ENCODE data around the gene ZNF302.

Gene ZNF302

GRCh38 chr19:34677386-34678084 is at the start of gene ZNF302:
TSS of gene ZNF302 (plus strand) at chr19:34677678. CDS start at chr19:34678805, 1,127 bp downstream.
- peaks cover 12% of the 10 kb centered on the region; the same call in 1 of the 2 replicates for H3K9me3 ChIP-seq (ENCODE audit: low read depth, low read length)
- TF ChIP-seq EZH2 (IDR thresholded peaks at IDR 0.05) (no peak), FOXP2 (optimal IDR thresholded peaks at IDR 0.05; ENCODE audit: control extremely low read depth, extremely low read length, insufficient read depth) (no peak), POLR2AphosphoS5 (IDR thresholded peaks at IDR 0.05; ENCODE audit: borderline replicate concordance, low read depth, low read length) (peak; percentile 77)
- peaks cover 42% of the 10 kb centered on the region for H3K36me3 ChIP-seq (ENCODE audit: insufficient read depth, low read length)
- peak within 1 kb of the TSS; percentile 96 for H3K27ac ChIP-seq
- peak; percentile 82 for DNase-seq (ENCODE audit: low read depth, low spot score)
- H3K9ac ChIP-seq (ENCODE audit: insufficient read length), result peak within 1 kb of the TSS; percentile 95
- H3K4me3 ChIP-seq, result peak within 1 kb of the TSS; percentile 98

DNA sequence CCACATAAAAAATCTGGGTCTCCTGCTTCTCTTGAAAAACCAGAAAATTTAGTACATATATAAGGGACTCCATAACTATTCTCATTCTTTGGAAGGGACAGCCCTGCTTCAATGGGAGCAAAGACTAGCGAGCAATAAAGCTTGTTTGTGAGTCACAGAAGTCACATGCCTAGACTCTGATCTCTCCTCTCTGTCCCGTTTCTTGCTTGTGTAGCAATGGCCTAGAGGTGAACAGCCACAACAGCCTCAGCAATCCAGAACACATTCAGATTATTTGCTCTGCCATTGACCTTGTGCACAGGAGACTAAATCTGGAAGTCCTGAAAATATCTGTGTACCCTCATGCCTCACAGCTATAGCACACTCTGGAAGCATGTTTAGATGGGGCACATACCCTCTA is 43.7 kb upstream of the ZNF302 start:
- Histone ChIP-seq H3K27ac (no peak overlapping the region), H3K9me3 (ENCODE audit: low read depth, low read length) (no peaks in the 10 kb centered on the region), H3K36me3 (ENCODE audit: insufficient read depth, low read length) (no peaks in the 10 kb centered on the region), H3K4me3 (no peak overlapping the region), H3K9ac (ENCODE audit: insufficient read length) (no peak overlapping the region)
- TF ChIP-seq FOXP2 (optimal IDR thresholded peaks at IDR 0.05; ENCODE audit: control extremely low read depth, extremely low read length, insufficient read depth), result no peak
- TF ChIP-seq POLR2AphosphoS5 (IDR thresholded peaks at IDR 0.05; ENCODE audit: borderline replicate concordance, low read depth, low read length), result no peak
- no peak for TF ChIP-seq EZH2 (IDR thresholded peaks at IDR 0.05)
- no peak for DNase-seq (ENCODE audit: low read depth, low spot score)

GRCh38 chr19:34639491-34640085 is 37.9 kb upstream of the ZNF302 start:
- Histone ChIP-seq H3K9ac (ENCODE audit: insufficient read length) (no peak overlapping the region), H3K4me3 (no peak overlapping the region), H3K9me3 (ENCODE audit: low read depth, low read length) (no peaks in the 10 kb centered on the region), H3K36me3 (ENCODE audit: insufficient read depth, low read length) (no peaks in the 10 kb centered on the region), H3K27ac (no peak overlapping the region)
- no peak for TF ChIP-seq EZH2 (IDR thresholded peaks at IDR 0.05)
- TF ChIP-seq POLR2AphosphoS5 (IDR thresholded peaks at IDR 0.05; ENCODE audit: borderline replicate concordance, low read depth, low read length), result no peak
- TF ChIP-seq FOXP2 (optimal IDR thresholded peaks at IDR 0.05; ENCODE audit: control extremely low read depth, extremely low read length, insufficient read depth), result no peak
- peak; percentile 5 for DNase-seq (ENCODE audit: low read depth, low spot score)

DNA sequence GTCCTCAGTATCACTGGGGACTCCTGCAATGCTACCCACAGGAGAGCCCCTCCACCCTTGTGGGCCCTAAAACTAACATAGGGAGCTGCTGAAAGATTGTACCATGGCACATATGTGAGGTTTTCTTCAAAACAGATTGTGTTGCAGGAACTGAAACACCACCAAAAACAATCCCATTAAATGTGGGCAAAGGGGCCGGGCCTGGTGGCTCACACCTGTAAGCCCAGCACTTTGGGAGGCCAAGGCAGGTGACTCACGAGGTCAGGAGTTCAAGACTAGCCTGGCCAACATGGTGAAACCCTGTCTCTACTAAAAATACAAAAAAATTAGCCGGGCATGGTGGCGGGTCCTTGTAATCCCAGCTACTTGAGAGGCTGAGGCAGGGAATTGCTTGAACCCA is 35.2 kb upstream of the ZNF302 start:
- Histone ChIP-seq H3K36me3 (ENCODE audit: insufficient read depth, low read length) (no peaks in the 10 kb centered on the region), H3K9ac (ENCODE audit: insufficient read length) (no peak overlapping the region), H3K9me3 (ENCODE audit: low read depth, low read length) (no peaks in the 10 kb centered on the region), H3K4me3 (no peak overlapping the region), H3K27ac (no peak overlapping the region)
- no peak for DNase-seq (ENCODE audit: low read depth, low spot score)
- TF ChIP-seq FOXP2 (optimal IDR thresholded peaks at IDR 0.05; ENCODE audit: control extremely low read depth, extremely low read length, insufficient read depth), result no peak
- no peak for TF ChIP-seq EZH2 (IDR thresholded peaks at IDR 0.05)
- TF ChIP-seq POLR2AphosphoS5 (IDR thresholded peaks at IDR 0.05; ENCODE audit: borderline replicate concordance, low read depth, low read length), result no peak

DNA sequence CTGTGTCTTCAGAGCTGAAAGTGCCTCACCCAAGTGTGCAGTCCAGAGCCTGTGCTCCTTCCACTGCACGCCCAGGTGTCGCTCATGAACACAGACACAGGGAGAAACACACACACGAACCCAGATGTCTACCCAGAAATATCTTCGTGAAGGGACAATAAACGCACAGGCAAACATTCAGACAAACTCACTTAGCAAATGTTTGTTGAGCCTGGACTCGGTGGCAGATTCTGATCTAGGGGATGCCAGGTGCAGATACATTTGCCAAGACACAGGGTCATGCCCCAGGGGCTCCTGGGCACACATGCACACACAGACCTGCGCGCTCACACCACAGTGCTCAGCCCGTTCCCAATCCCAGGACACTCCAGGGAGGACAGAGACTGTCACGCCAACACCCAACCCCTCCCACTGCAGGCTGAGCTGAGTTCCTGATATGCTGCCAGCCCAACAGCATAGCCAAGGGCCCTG is 32.5 kb upstream of the ZNF302 start:
- H3K9me3 ChIP-seq (ENCODE audit: low read depth, low read length), result no peaks in the 10 kb centered on the region

GRCh38 chr19:34645551-34645950 is 31.9 kb upstream of the ZNF302 start:
- no peaks in the 10 kb centered on the region for H3K9me3 ChIP-seq (ENCODE audit: low read depth, low read length)
- H3K27ac ChIP-seq, result no peak overlapping the region
- no peak for TF ChIP-seq FOXP2 (optimal IDR thresholded peaks at IDR 0.05; ENCODE audit: control extremely low read depth, extremely low read length, insufficient read depth)
- no peak for TF ChIP-seq POLR2AphosphoS5 (IDR thresholded peaks at IDR 0.05; ENCODE audit: borderline replicate concordance, low read depth, low read length)
- no peak for TF ChIP-seq EZH2 (IDR thresholded peaks at IDR 0.05)
- DNase-seq (ENCODE audit: low read depth, low spot score), result no peak
- no peak overlapping the region for H3K4me3 ChIP-seq
- H3K9ac ChIP-seq (ENCODE audit: insufficient read length), result no peak overlapping the region
- H3K36me3 ChIP-seq (ENCODE audit: insufficient read depth, low read length), result no peaks in the 10 kb centered on the region

More for the DNA sequence above, 32.5 kb upstream of the ZNF302 start:
- Histone ChIP-seq H3K9ac (ENCODE audit: insufficient read length) (no peak overlapping the region), H3K4me3 (no peak overlapping the region), H3K27ac (no peak overlapping the region), H3K36me3 (ENCODE audit: insufficient read depth, low read length) (no peaks in the 10 kb centered on the region)
- DNase-seq (ENCODE audit: low read depth, low spot score), result no peak
- TF ChIP-seq POLR2AphosphoS5 (IDR thresholded peaks at IDR 0.05; ENCODE audit: borderline replicate concordance, low read depth, low read length) (no peak), EZH2 (IDR thresholded peaks at IDR 0.05) (no peak), FOXP2 (optimal IDR thresholded peaks at IDR 0.05; ENCODE audit: control extremely low read depth, extremely low read length, insufficient read depth) (no peak)

DNA sequence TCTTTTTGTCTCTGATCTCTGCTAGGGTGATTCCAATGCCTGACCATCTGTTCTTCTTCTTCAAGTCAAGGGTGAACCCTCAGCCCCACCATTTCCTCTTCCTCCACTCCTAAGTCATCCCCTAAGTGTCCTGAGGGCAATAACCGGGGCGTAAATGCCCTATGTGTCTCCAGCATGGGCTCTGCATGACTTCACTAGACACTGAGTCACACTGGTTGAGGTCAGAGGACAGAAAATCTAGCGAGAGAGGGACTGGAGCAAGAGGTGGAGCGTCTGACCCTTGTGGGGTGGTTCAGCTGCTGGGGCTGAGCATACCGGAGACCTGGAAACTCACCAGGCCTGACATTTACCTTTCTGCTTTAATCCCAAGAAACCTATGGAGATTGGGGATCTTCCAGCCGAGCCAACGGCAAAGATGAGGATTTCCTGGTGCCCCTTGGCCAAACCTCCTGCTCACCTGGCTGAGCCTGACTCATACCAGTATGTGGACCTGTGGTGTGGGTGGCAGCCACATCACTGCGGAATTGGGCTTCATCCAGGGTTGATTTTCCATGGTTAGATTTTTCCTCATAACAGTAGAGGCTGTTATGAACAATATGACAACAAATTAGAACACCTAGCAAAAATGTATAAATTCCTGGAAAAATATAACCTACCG is 27.5 kb upstream of the ZNF302 start:
- Histone ChIP-seq H3K27ac (no peak overlapping the region), H3K4me3 (no peak overlapping the region), H3K36me3 (ENCODE audit: insufficient read depth, low read length) (no peaks in the 10 kb centered on the region), H3K9ac (ENCODE audit: insufficient read length) (no peak overlapping the region), H3K9me3 (ENCODE audit: low read depth, low read length) (peaks cover 8% of the 10 kb centered on the region; the same call in 1 of the 2 replicates)
- TF ChIP-seq EZH2 (IDR thresholded peaks at IDR 0.05) (no peak), POLR2AphosphoS5 (IDR thresholded peaks at IDR 0.05; ENCODE audit: borderline replicate concordance, low read depth, low read length) (no peak)
- no peak for DNase-seq (ENCODE audit: low read depth, low spot score)

DNA sequence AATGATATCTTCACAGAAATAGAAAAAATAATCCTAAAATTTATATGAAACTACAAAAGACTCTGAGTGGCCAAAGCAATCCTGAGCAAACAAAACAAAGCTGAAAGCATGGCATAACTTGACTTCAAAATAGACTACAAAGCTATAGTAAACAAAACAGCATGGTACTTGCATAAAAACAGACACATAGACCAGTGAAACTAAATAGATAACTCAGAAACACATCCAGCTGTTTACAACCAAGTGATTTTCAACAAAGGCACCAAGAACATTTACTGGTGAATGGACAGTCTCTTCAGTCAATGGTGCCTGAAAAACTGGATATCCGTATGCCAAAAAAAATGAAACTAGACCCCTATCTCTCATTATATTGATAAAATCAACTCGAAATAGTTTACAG is 25.7 kb upstream of the ZNF302 start:
- DNase-seq (ENCODE audit: low read depth, low spot score), result no peak
- TF ChIP-seq EZH2 (IDR thresholded peaks at IDR 0.05), result no peak
- no peak for TF ChIP-seq FOXP2 (optimal IDR thresholded peaks at IDR 0.05; ENCODE audit: control extremely low read depth, extremely low read length, insufficient read depth)
- TF ChIP-seq POLR2AphosphoS5 (IDR thresholded peaks at IDR 0.05; ENCODE audit: borderline replicate concordance, low read depth, low read length), result no peak
- H3K4me3 ChIP-seq, result no peak overlapping the region
- no peak overlapping the region for H3K9ac ChIP-seq (ENCODE audit: insufficient read length)
- no peaks in the 10 kb centered on the region for H3K36me3 ChIP-seq (ENCODE audit: insufficient read depth, low read length)
- peaks cover 8% of the 10 kb centered on the region; the same call in 1 of the 2 replicates for H3K9me3 ChIP-seq (ENCODE audit: low read depth, low read length)
- no peak overlapping the region for H3K27ac ChIP-seq

Measured in SK-N-MC (cell line).